Esophagus squamous epithelium (tissue), 5 donors: ENCODE measurements around the gene HSPA9. TPM values are rescaled to one million over a fixed set of nuclear protein-coding genes. Genes with fewer than 3 reads are reported as not detected.
A peak's percentile ranks its signal among the peaks of the same experiment; 100 is the strongest.

Experiments used
- DNase-seq: peaks from one replicate; lab custom pipeline; 2025; lab: John Stamatoyannopoulos, UW
- H3K27ac ChIP-seq, 4 donors: fragments of 200-600 bp; sonication (generic); one replicate each; pipeline ENCODE4 v1.5.1; 2016 to 2019; ENCODE audit warnings: mild to moderate bottlenecking in 1 of 4
- H3K27me3 ChIP-seq, 4 donors: fragments of 200-600 bp; sonication (generic); 1 replicate in 3 of 4; 2 replicates in 1 of 4; pipeline versions ENCODE4 v1.5.1 to v1.6.0; 2017 to 2021; ENCODE audit warnings: antibody characterized with exemption in 1 of 4
- H3K36me3 ChIP-seq, 3 donors: fragments of 200-600 bp; sonication (generic); one replicate each; pipeline ENCODE4 v1.5.1; 2016 to 2019
- H3K4me1 ChIP-seq, 3 donors: fragments of 200-600 bp; sonication (generic); one replicate each; pipeline ENCODE4 v1.5.1; 2017 to 2019
- H3K4me3 ChIP-seq, 4 donors: fragments of 200-600 bp; sonication (generic); 1 replicate in 3 of 4; 2 replicates in 1 of 4; pipeline ENCODE4 v1.5.1; 2016 to 2019; ENCODE audit warnings: mild to moderate bottlenecking in 2 of 4, moderate library complexity in 1 of 4
- H3K9me3 ChIP-seq, 3 donors: fragments of 200-600 bp; sonication (generic); one replicate each; pipeline ENCODE4 v1.5.1; 2016 to 2019
- POLR2A ChIP-seq, 4 donors: fragments of 450-650 bp; IDR thresholded peaks; one replicate each; pipeline ENCODE4 v1.6.1; 2017; ENCODE audit warnings: antibody characterized with exemption in 4 of 4, mild to moderate bottlenecking in 4 of 4, moderate library complexity in 3 of 4
- WGBS, 2 donors: methylation state at CpG; one replicate each; pipeline ENCODE4 v1.1.5; 2018; 5-methylcytosine and 5-hydroxymethylcytosine counted together
- intact Hi-C: fragments of 100-400 bp; cut with DNase I; formaldehyde crosslinking; loops from one replicate; pipeline ENCODE4 v1.15.0; 2022
- total RNA-seq, 4 donors: library from RNA; depleted of rRNA; stranded (reverse); fragments of >200 nt; gene quantifications; one replicate each; pipeline ENCODE4 v1.1.0, GENCODE V29; 2016
- TF ChIP-seq, protein P1 (sequence below), 6 experiments: fragments of 450-650 bp in 4 of 6; fragments of 200-600 bp in 2 of 6; sonication (generic) in 2 of 6; IDR thresholded peaks; one replicate each; pipeline ENCODE4 v1.5.1; 2016 to 2019; ENCODE audit warnings: antibody characterized with exemption in 6 of 6, mild to moderate bottlenecking in 4 of 6, moderate library complexity in 4 of 6
- donor health status: DM: yes; HTN: yes; CAD: no.

HSPA9 gene
- total RNA-seq, 4 donors from 2014 or later: 185 to 354 (median 279) TPM

- H3K4me3 ChIP-seq: no peak overlapping the region
- no peak overlapping the region for H3K27ac ChIP-seq
- WGBS, 2 donors: 54 to 71% methylated on average over 2 of the region's 2 CpGs
- H3K9me3 ChIP-seq: no peaks in the 10 kb centered on the region
- DNase-seq: no peak
- intact Hi-C loops: no loop called here
- peaks cover 12 to 74% (median 25%) of the 10 kb centered on the region in 3 donors for H3K4me1 ChIP-seq
- no peaks in the 10 kb centered on the region for H3K27me3 ChIP-seq
- peaks cover 0 to 62% (median 0%) of the 10 kb centered on the region in 3 donors for H3K36me3 ChIP-seq
- no peak for TF ChIP-seq POLR2A (IDR thresholded peaks at IDR 0.05)
- TF ChIP-seq, protein P1, sequence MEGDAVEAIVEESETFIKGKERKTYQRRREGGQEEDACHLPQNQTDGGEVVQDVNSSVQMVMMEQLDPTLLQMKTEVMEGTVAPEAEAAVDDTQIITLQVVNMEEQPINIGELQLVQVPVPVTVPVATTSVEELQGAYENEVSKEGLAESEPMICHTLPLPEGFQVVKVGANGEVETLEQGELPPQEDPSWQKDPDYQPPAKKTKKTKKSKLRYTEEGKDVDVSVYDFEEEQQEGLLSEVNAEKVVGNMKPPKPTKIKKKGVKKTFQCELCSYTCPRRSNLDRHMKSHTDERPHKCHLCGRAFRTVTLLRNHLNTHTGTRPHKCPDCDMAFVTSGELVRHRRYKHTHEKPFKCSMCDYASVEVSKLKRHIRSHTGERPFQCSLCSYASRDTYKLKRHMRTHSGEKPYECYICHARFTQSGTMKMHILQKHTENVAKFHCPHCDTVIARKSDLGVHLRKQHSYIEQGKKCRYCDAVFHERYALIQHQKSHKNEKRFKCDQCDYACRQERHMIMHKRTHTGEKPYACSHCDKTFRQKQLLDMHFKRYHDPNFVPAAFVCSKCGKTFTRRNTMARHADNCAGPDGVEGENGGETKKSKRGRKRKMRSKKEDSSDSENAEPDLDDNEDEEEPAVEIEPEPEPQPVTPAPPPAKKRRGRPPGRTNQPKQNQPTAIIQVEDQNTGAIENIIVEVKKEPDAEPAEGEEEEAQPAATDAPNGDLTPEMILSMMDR (IDR thresholded peaks at IDR 0.05): no peak
Measured at GRCh38 chr5:138536215-138536614, 39.0 kb downstream of the HSPA9 start.

GRCh38 chr5:138533973-138534941 is 40.9 kb downstream of the HSPA9 start:
- peaks cover 0 to 72% (median 18%) of the 10 kb centered on the region in 3 donors for H3K4me1 ChIP-seq
- H3K27ac ChIP-seq: no peak overlapping the region
- no peak overlapping the region for H3K4me3 ChIP-seq
- intact Hi-C loops: no loop called here
- H3K9me3 ChIP-seq: no peaks in the 10 kb centered on the region
- WGBS, 2 donors: 50 to 64% methylated on average over 5 of the region's 5 CpGs
- TF ChIP-seq, protein P1 (IDR thresholded peaks at IDR 0.05): no peak
- TF ChIP-seq POLR2A (IDR thresholded peaks at IDR 0.05): no peak
- DNase-seq: no peak
- H3K36me3 ChIP-seq: peaks cover 0 to 65% (median 0%) of the 10 kb centered on the region in 3 donors
- no peaks in the 10 kb centered on the region for H3K27me3 ChIP-seq

GRCh38 chr5:138529812-138530211 is 45.4 kb downstream of the HSPA9 start:
- no peak for TF ChIP-seq POLR2A (IDR thresholded peaks at IDR 0.05)
- TF ChIP-seq, protein P1 (IDR thresholded peaks at IDR 0.05): no peak
- no peaks in the 10 kb centered on the region for H3K27me3 ChIP-seq
- H3K4me1 ChIP-seq: peaks cover 0 to 65% (median 14%) of the 10 kb centered on the region in 3 donors
- H3K36me3 ChIP-seq: peaks cover 0 to 59% (median 0%) of the 10 kb centered on the region in 3 donors
- WGBS, 2 donors: 90 to 96% methylated on average over 8 of the region's 8 CpGs
- intact Hi-C loops: no loop called here
- H3K27ac ChIP-seq: peak overlapping the region in 3 of 4 donors; percentile 11 to 52 (median 15)
- H3K4me3 ChIP-seq: no peak overlapping the region
- no peak for DNase-seq
- H3K9me3 ChIP-seq: no peaks in the 10 kb centered on the region

GRCh38 chr5:138528744-138529469 is 46.3 kb downstream of the HSPA9 start:
- Histone ChIP-seq H3K36me3 (peaks cover 0 to 57% (median 0%) of the 10 kb centered on the region in 3 donors), H3K27me3 (no peaks in the 10 kb centered on the region), H3K4me3 (no peak overlapping the region), H3K27ac (peak overlapping the region in 3 of 4 donors; percentile 11 to 52 (median 15)), H3K9me3 (no peaks in the 10 kb centered on the region), H3K4me1 (peaks cover 0 to 56% (median 14%) of the 10 kb centered on the region in 3 donors)
- intact Hi-C loops: no loop called here
- WGBS, 2 donors: 49 to 67% methylated on average over 7 of the region's 7 CpGs
- TF ChIP-seq, protein P1 (IDR thresholded peaks at IDR 0.05): no peak
- no peak for TF ChIP-seq POLR2A (IDR thresholded peaks at IDR 0.05)
- no peak for DNase-seq
